ENCODE measurements around the gene SLC2A3.

DNA sequence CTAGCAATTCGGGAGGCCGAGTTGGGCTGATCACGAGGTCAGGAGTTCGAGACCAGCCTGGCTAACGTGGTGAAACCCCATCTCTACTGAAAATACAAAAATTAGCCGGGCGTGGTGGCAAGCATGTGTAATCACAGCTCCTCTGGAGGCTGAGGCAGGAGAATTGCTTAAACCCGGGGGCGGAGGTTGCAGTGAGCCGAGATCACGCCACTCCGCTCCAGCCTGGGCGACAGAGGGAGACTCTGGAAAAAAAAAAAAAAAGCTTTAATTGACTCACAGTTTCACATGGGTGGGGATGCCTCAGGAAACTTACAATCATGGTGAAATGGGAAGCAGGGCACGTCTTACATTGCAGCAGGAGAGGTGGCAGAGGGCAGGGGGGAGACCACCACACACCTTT lies 30.6 kb upstream of the SLC2A3 start:
- TF ChIP-seq, protein P1, sequence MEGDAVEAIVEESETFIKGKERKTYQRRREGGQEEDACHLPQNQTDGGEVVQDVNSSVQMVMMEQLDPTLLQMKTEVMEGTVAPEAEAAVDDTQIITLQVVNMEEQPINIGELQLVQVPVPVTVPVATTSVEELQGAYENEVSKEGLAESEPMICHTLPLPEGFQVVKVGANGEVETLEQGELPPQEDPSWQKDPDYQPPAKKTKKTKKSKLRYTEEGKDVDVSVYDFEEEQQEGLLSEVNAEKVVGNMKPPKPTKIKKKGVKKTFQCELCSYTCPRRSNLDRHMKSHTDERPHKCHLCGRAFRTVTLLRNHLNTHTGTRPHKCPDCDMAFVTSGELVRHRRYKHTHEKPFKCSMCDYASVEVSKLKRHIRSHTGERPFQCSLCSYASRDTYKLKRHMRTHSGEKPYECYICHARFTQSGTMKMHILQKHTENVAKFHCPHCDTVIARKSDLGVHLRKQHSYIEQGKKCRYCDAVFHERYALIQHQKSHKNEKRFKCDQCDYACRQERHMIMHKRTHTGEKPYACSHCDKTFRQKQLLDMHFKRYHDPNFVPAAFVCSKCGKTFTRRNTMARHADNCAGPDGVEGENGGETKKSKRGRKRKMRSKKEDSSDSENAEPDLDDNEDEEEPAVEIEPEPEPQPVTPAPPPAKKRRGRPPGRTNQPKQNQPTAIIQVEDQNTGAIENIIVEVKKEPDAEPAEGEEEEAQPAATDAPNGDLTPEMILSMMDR (optimal IDR thresholded peaks at IDR 0.05 in 1 of 3, IDR thresholded peaks at IDR 0.05 in 1 of 3, conservative IDR thresholded peaks at IDR 0.05 in 1 of 3; ENCODE audit: extremely low read depth in 1 of 3, insufficient read depth in 2 of 3, low read length in 3 of 3) = no peak
- TF ChIP-seq EZH2 (IDR thresholded peaks at IDR 0.05; ENCODE audit: low read length) = no peak

Data from keratinocyte (primary cell).